Measurements from ENCODE around the gene GDPD2.

GDPD2 gene

DNA sequence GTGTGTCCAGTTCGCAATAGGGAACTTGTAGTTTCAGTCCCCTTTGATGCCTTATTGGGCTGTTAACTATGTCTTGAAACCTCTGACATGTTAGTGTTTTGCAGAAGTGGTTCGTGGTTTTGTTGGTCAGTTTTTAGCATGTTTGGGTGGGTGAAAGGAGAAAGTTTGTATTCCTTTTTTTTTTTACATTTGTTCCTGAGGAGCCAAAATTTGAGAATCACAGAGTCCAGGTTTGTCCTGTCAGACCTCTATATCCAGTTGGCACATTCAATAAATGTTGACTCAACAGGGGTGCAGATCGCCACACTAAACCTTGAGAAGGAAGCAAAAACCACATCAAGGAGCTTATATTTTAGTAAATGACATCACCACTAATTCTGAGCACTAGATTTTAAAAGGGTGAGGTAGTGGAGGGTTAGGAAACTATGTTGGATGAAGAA, 47.8 kb downstream of the GDPD2 start:
- FAIRE-seq (no peak), DNase-seq (ENCODE audit: insufficient read length, low spot score) (no peak)
- TF ChIP-seq POLR2A (IDR thresholded peaks at IDR 0.05; ENCODE audit: low read depth, low read length) = no peak

DNA sequence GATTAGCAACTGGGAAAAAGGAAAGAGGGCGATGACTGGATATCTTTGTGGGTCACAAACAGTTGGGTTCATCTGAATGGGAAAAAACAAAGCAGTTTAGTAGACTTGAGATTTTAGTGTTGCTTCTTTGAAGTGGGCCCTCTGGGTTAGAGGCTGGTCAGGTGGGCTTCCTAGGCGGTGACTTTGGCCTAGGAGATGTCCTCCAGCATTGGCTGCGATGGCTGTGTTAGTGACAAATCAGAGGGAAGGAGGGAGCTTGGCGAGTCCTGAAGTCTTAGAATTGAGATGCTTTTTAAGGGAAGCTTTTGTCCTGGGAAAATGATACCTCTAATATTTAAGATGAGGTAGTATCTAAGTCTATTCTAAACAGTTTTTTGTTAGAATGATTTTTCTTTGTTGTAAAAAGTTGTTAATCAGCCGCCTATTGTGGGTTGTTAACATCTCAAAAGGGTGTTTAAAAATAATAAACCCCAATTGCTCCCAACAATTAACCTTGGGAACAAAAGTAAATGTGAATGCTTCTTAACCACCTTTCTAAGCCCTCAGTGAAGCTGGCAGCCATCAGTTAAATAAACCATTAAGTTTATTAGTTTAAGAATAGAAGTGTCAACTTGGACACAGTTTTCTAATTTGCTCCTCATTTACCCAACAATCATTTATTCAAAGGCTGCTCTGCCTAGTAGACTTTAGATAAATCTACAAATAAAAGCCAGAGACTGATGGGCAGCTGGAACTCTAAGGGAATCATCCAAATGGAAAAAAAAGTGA, 53.2 kb downstream of the GDPD2 start:
- no peak for TF ChIP-seq POLR2A (IDR thresholded peaks at IDR 0.05; ENCODE audit: low read depth, low read length)
- FAIRE-seq = no peak
- DNase-seq (ENCODE audit: insufficient read length, low spot score) = no peak

DNA sequence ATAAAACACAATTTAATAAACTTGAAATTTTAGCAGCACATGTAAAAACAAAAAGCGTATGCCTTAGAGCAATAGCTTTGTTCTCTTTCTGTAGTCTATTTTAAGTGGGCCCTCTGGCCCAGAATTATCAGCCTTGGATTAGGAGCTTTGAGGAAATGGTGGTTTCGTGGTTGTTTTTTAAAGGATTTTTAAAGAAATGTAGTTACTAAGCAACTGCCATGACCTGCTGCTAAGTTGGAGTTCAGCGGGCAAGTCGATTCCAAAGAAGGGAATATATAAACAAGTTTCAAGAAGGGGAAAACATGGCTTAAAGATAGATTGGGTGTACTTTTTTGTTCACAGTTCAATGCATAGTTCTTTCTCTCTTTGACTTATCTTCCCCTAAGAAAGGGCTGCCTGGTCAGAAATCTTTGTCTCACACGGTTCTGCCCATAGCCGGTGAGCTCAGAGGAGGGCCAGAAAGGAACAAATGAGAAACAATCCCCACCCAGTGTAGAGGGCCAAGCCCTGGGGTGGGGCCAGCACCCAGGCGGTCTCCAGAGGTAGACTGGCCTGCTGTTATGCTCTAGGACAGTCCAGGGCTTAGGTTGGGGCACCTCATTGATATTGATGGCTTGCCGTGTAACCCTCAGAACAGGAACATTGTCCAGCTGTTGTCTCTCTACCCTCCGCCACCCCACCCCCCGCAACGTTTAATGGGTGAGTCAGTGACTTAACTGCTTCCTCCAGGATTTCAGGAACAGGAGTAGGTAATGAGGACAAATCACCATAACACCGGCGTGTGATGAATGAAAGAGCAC, 54.0 kb downstream of the GDPD2 start:
- TF ChIP-seq POLR2A (IDR thresholded peaks at IDR 0.05; ENCODE audit: low read depth, low read length) = no peak
- FAIRE-seq (peak; percentile 89), DNase-seq (ENCODE audit: insufficient read length, low spot score) (peak; percentile 26)

DNA sequence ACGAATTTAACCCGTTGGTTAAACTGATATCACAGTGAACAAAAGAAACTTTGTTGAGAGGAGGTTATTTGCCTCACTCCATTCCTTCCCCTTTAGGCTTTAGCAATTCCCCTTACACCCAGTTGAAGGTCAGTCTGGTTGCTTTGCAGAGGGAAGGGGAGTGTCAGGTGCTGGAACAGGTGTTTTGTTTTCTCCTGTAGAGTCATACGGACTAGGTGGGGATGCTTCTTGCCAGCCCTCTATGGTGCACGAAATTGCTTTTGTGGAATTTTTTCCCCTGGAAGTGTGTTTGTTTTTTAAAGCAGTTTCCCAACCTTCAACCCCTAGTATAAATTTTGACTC, 54.6 kb downstream of the GDPD2 start:
- DNase-seq (ENCODE audit: insufficient read length, low spot score) = no peak
- no peak for FAIRE-seq
- no peak for TF ChIP-seq POLR2A (IDR thresholded peaks at IDR 0.05; ENCODE audit: low read depth, low read length)

DNA sequence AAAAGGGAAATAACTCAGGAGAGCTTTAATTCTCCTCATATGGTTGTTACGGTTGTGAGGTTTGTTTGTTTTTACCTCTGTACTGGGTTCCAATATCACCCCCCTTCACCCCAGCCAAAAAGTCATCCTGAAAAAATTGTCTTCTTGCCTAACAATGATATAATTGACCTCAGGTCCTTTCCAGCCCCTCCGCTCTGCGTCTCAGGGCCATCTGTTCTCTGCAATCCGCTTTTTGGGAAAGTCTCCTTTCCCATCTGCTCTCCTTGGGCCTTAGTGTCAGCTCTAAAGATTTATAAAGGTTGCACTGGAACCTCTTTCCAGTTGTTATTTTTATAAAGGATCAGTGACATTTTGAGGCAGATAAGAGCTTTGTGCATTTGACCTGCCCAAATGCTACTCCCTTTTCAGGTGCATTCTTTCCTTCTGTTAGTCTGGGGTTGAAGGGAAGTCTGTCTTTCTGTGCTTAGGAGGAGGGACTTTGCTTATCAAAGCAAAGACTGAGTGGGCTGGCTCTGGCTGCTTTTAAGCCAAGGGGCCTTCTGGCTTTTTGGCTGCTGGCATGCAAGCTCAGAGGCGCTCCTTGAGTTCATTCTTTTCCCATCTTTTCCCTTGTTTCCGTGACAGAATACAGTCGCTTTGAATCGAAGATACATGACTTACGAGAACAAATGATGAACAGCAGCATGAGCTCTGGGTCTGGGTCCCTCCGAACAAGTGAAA, 55.6 kb downstream of the GDPD2 start:
- no peak for TF ChIP-seq POLR2A (IDR thresholded peaks at IDR 0.05; ENCODE audit: low read depth, low read length)
- FAIRE-seq (no peak), DNase-seq (ENCODE audit: insufficient read length, low spot score) (no peak)

DNA sequence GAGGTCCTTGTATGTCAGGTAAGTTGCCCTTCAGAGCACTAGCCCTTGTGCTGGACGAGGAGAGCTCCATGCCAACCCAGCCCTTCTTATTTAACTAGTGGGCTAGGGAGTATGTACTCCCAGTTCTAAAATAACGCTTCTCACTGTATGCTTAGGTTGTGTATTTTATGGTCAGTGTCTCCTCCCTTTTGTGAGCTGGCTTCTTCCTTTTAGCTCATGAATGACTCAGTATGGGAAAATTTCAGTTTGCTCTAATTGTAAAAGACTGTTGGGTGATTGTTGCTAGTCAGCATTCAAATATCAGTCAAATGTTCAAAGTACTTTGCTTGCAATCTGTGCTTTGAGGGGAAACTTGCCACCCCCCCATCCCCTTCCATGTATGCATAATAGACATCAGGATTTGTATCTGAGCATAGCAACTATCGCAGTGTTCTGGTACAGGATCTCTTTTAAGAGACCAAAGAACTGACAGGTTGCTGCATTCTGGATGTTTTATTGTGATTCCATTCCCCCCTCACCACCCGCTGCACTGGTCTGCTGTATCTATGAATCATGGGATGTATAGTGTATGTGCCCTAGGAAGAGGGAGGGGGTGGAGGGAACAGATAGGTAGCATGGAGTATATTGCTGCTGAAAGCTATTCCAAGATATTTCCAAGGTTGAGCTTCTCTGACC, 56.3 kb downstream of the GDPD2 start:
- FAIRE-seq = peak; percentile 86
- TF ChIP-seq POLR2A (IDR thresholded peaks at IDR 0.05; ENCODE audit: low read depth, low read length) = no peak
- DNase-seq (ENCODE audit: insufficient read length, low spot score) = peak; percentile 32

DNA sequence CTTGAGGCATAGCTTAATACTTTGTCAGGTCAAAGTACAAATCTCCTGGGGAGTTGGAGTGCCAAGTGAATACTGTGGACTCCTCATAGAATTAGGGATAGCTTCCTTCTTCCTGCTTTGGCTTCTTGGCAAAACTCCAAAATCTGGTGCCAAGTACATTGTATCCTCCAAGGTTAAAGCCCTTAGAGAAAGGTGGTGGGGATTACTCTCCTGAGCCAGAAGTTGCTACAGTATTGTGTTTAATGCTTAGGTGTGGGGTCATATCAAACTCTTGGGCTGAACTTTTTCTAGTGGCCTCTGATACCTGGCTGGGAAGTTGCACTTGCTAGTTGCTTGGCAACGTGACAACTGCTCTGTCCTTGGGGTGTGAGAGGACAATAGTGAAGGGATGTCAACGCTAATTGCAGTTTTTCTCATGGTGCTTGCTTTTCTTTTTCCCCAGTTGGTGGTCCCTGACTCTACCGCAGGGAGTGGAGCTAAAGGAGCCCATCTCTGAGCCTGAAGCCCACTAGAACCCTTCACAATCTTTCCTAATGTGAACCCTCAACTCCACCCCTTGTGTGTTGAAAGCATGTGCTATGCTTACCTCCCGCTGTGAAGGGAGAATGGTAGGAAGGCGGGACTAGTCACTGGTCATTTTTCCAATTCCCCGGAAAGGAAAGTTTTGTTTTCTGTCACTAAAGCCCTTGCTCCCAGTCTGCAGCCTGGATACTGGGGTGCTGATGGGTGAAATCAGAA, 57.0 kb downstream of the GDPD2 start:
- DNase-seq (ENCODE audit: insufficient read length, low spot score) (no peak), FAIRE-seq (no peak)
- TF ChIP-seq POLR2A (IDR thresholded peaks at IDR 0.05; ENCODE audit: low read depth, low read length) = no peak

DNA sequence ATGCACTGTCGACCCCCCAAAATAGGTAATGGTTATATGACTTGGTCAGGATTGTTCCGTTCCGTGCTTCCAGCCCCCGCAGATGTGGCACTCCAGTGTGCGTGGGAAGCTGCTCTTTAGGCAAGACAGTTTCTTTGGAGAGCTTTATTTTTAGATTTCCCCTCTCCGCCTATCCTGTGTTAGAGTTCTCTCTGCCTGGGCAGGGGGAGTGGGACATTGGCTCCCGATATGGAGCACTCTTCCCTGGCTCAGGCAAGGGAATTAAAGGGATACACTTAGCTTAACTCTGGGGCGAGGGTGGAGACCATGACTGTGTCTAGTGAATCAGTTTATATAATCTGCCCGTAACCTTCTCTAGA, 57.5 kb downstream of the GDPD2 start:
- no peak for TF ChIP-seq POLR2A (IDR thresholded peaks at IDR 0.05; ENCODE audit: low read depth, low read length)
- FAIRE-seq (no peak), DNase-seq (ENCODE audit: insufficient read length, low spot score) (no peak)

DNA sequence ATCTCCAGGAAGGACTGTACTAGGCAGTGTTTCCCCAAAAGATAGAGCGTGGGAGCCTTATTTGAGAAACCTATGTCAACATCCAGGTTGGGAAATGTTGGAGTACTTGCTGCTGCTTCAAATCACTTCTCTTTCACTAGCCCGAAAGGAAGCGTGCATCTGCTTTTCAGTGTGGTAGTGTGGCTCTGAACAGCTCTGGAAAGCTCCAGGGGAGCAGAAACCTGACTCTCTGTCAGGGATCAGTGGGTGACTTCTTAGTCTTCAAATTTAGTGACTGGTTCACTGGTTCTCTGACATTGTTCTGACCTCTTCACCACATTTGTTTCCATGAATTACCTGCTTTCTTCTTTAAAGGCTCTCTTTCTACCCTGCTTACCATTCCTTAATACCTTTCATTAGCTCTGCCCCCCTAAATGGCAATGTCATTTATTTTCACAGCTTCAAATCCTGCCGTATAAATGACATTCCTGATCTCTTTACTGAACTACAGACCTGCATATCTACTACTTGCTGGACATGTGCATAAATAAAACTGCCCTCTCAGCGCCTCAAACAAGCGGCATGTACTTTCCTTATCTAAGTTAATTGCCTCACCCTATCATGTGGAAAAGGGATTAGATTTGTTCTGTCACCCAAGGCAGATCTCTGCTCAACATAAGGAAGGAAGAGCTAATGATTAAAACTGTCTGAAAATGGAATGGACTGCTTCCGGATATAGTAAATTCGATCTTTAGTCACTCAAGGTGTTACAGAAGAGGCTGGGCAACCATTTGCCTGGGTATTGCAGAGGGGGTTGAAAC, 58.6 kb downstream of the GDPD2 start:
- TF ChIP-seq POLR2A (IDR thresholded peaks at IDR 0.05; ENCODE audit: low read depth, low read length) = no peak
- DNase-seq (ENCODE audit: insufficient read length, low spot score) (no peak), FAIRE-seq (no peak)

DNA sequence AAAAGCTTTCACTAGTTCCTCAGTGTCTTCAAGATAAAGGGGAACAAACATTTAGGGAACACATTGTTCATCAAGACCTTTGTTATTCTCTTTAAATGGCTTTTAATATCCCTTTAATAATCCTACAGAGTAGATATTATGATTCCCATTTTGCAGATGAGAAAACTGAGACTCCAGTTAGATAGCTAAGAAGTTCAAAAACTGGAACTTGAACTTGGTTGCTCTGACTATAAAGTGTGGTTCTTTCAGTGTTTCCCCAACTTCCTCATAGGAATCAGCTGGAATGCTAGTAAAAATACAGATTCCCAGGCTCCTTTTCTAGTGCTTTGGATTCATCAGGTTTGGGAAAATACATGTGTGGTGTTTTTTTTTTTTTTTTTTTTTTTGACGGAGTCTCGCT, 59.2 kb downstream of the GDPD2 start:
- no peak for TF ChIP-seq POLR2A (IDR thresholded peaks at IDR 0.05; ENCODE audit: low read depth, low read length)
- no peak for FAIRE-seq
- no peak for DNase-seq (ENCODE audit: insufficient read length, low spot score)

Data from H54 (cell line).